ENCODE data around the gene UBXN7. TPM values are rescaled to one million over a fixed set of nuclear protein-coding genes. Genes with fewer than 3 reads are reported as not detected.

The UBXN7 gene
- total and polyA plus RNA-seq, 9 of the 15 experiments (the other 6 are each of a cell fraction or from before 2014, with no cell fraction given), result 3.5 to 44.6 (median 13.4) TPM

DNA sequence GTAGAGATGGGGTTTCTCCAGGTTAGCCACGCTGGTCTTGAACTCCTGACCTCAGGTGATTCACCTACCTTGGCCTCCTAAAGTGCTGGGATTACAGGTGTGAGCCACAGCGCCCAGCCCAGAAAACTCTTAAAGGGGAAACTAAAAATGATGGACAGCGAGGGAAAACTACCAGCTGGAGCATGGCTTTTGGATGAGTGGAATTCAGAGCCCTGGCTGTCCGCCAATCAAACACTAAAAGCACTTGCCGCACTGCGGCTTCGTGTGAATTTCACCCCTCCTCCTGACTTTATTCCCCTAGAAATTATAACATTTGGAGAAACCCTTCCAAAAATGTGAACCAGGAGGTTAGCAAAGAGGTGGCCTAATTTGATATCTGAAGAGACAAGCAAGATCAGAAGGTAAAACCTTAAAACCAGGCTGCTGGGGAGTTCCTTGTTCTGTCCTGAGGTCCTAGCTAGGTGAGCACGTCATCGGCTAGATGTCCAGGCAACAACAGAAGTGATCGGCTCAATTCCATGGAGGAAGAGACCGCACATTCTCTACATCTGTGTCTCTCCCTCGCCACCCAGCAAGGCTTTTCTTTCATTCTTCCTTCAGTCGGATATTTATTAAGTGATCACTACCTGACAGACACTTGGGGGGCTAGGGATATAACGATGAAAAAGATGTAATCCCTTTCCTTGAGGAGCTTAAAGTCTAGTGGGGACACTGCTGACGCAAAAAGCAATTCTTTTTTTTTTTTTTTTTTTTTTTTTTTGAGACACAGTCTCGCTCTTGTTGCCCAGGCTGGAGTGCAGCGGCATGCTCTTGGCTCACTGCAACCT, 95.7 kb downstream of the UBXN7 start (continued):
- no peak for TF ChIP-seq ETV6 (IDR thresholded peaks at IDR 0.05; ENCODE audit: borderline replicate concordance in 1 of 2, low read depth in 2 of 2, low read length in 1 of 2)
- no peak for TF ChIP-seq ETV6 (CRISPR knock-in tag; IDR thresholded peaks at IDR 0.05; ENCODE audit: borderline replicate concordance)
- TF ChIP-seq GATAD2B (IDR thresholded peaks at IDR 0.05; ENCODE audit: borderline replicate concordance), result no peak
- TF ChIP-seq PHF21A (IDR thresholded peaks at IDR 0.05; ENCODE audit: borderline replicate concordance, low read depth), result no peak
- peak; percentile 63 for TF ChIP-seq L3MBTL2 (IDR thresholded peaks at IDR 0.05)
- TF ChIP-seq KLF16 (IDR thresholded peaks at IDR 0.05), result no peak
- no peak for TF ChIP-seq ZNF586 (CRISPR knock-in tag; conservative IDR thresholded peaks at IDR 0.05)
- TF ChIP-seq TBL1XR1 (IDR thresholded peaks at IDR 0.05; ENCODE audit: low read length in 2 of 2), result no peak
- TF ChIP-seq ZNF274 (IDR thresholded peaks at IDR 0.05; ENCODE audit: borderline replicate concordance, low read depth, low read length), result no peak
- no peak for TF ChIP-seq ZNF311 (CRISPR knock-in tag; IDR thresholded peaks at IDR 0.05)
- TF ChIP-seq HNRNPL (IDR thresholded peaks at IDR 0.05; ENCODE audit: low read depth, low read length), result no peak
- TF ChIP-seq HMG20A (CRISPR knock-in tag; conservative IDR thresholded peaks at IDR 0.05), result no peak
- TF ChIP-seq SIX5 (IDR thresholded peaks at IDR 0.05; ENCODE audit: borderline replicate concordance in 1 of 2, insufficient read depth in 1 of 2, low read depth in 1 of 2, low read length in 2 of 2), result no peak
- no peak for TF ChIP-seq SLC30A9 (CRISPR knock-in tag; IDR thresholded peaks at IDR 0.05)
- no peak for TF ChIP-seq ARID4B (CRISPR knock-in tag; IDR thresholded peaks at IDR 0.05)
- no peak for TF ChIP-seq NFRKB (IDR thresholded peaks at IDR 0.05; ENCODE audit: low read depth)
- no peak for TF ChIP-seq EHMT2 (IDR thresholded peaks at IDR 0.05)
- TF ChIP-seq BRF1 (IDR thresholded peaks at IDR 0.05; ENCODE audit: borderline replicate concordance, extremely low read depth, insufficient read length), result no peak
- TF ChIP-seq ZNF124 (CRISPR knock-in tag; IDR thresholded peaks at IDR 0.05), result no peak
- TF ChIP-seq THRAP3 (IDR thresholded peaks at IDR 0.05; ENCODE audit: borderline replicate concordance), result no peak
- TF ChIP-seq JUNB (CRISPR knock-in tag; conservative IDR thresholded peaks at IDR 0.05), result no peak
- TF ChIP-seq PCBP1 (IDR thresholded peaks at IDR 0.05; ENCODE audit: low read depth, low read length, poor library complexity, severe bottlenecking), result no peak
- TF ChIP-seq POLR2AphosphoS5 (IDR thresholded peaks at IDR 0.05; ENCODE audit: control insufficient read depth, insufficient read depth, low read depth, low read length), result no peak
- no peak for TF ChIP-seq ZNF717 (CRISPR knock-in tag; IDR thresholded peaks at IDR 0.05)
- no peak for TF ChIP-seq NONO (IDR thresholded peaks at IDR 0.05; ENCODE audit: low read depth in 2 of 2, low read length in 1 of 2)
- TF ChIP-seq NFYB (IDR thresholded peaks at IDR 0.05; ENCODE audit: extremely low read depth, insufficient read length), result no peak
- no peak for TF ChIP-seq ZNF764 (CRISPR knock-in tag; IDR thresholded peaks at IDR 0.05; ENCODE audit: low read depth)

All from K562 (cell line).